Motor neuron (in vitro differentiated cells): ENCODE results near the gene ARMC12. TPM values are rescaled to one million over a fixed set of nuclear protein-coding genes. Genes with fewer than 3 reads are reported as not detected.
A peak's percentile ranks its signal among the peaks of the same experiment; 100 is the strongest.
"Not testable (repeated sequence)": the region's sequence is repeated elsewhere in the genome, so short reads cannot be mapped to it uniquely, and the experiment has no call there.

Experiments
- ATAC-seq, 8 experiments: fragments of 200-7000 bp; cut with Tn5 transposase; replicated peaks in 6 of 8; 2 replicates each; pipeline ENCODE4 v1.8.0; 2021; ENCODE audit warnings: mild to moderate bottlenecking in 8 of 8, moderate library complexity in 8 of 8
- H3K27ac ChIP-seq, 2 donors: fragments of 250-450 bp; sonication (Bioruptor Pico); 2 replicates each; pipeline ENCODE4 v1.9.0; 2021; ENCODE audit warnings: antibody characterized with exemption in 2 of 2, mild to moderate bottlenecking in 2 of 2, moderate library complexity in 1 of 2
- H3K4me1 ChIP-seq, 2 donors: fragments of 250-450 bp; sonication (Bioruptor Pico); replicated peaks in 1 of 2; 2 replicates each; pipeline ENCODE4 v1.6.1; 2021; ENCODE audit warnings: antibody characterized with exemption in 2 of 2, mild to moderate bottlenecking in 2 of 2, moderate library complexity in 1 of 2
- H3K4me3 ChIP-seq, 5 donors: fragments of 250-450 bp; sonication (Bioruptor Pico); 2 replicates each; pipeline ENCODE4 v1.9.0; 2021; ENCODE audit warnings: antibody characterized with exemption in 5 of 5, mild to moderate bottlenecking in 5 of 5, moderate library complexity in 4 of 5
- WGBS, 10 experiments: fragments of 450-650 bp; shearing (Covaris generic); methylation state at CpG; one replicate each; pipeline ENCODE4 v1.0.0; 2022; 5-methylcytosine and 5-hydroxymethylcytosine counted together
- in situ Hi-C, 9 experiments: fragments of 400-800 bp; cut with MboI; loops; one replicate each; pipeline ENCODE4 v1.15.0; 2021; ENCODE audit warnings: low sequenced_read_pairs in 9 of 9, low pct_unique_long_range_greater_than_20kb in 2 of 9; ENCODE audit not compliant: unreplicated experiment in 9 of 9
- total RNA-seq, 8 experiments: library from RNA; unstranded; fragments of 300-600 nt; gene quantifications; 2 replicates each; pipeline versions ENCODE4 v1.2.3 to v1.2.4, GENCODE V29; 2022

Gene ARMC12
- total RNA-seq, 8 experiments from 2014 or later = 0.58 to 3.0 (median 1.2) TPM

DNA sequence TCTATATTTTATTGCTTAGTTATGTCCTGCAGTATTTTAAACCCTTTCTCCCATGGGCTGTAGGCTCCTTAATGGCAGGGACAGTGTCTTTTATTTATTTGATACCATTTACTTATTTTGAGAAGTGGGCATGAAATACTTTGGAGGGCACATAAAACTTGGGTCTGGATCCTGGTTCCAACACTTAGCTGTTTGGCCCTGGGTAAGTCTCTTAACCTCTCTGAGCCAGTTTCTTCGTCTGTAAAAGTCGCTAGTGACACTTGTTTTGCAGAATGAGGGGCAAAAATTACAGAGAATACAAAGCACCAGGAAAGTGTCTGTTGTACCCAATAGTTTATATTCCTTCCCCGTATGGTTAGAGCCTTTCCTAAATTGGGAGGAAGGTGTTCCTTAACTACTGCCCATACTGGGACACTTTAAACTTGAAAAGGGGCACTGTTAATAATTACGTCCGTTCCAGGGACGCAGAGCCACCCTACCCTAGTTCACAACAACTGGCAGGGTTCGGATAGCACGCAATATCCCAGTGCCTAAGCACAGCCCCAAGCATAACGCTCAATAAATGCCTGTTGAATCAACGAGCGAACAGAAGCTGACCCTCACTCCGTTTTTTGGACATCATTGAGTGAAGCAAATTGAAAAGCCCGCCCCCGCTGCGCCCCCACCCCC, 6.0 kb upstream of the ARMC12 start:
- no peak for ATAC-seq
- Histone ChIP-seq H3K27ac (peak overlapping the region in 1 of 2 donors; percentile 86), H3K4me3 (peak overlapping the region; percentile 50 to 93 (median 60)), H3K4me1 (peaks cover 26 to 28% of the 10 kb centered on the region in 2 donors)
- in situ Hi-C loops = loop anchor here (10.0 to 25.0 kb wide), 5 partner anchors 144 to 419 kb away; partner anchors contain the start of gene PPARD (in 1 of the 9)
- WGBS, 10 experiments = 0 to 45% (median 13%) methylated on average over 1 to 7 of the region's 15 CpGs; no CpG with 5 or more reads in 1 of the 10 experiments

DNA sequence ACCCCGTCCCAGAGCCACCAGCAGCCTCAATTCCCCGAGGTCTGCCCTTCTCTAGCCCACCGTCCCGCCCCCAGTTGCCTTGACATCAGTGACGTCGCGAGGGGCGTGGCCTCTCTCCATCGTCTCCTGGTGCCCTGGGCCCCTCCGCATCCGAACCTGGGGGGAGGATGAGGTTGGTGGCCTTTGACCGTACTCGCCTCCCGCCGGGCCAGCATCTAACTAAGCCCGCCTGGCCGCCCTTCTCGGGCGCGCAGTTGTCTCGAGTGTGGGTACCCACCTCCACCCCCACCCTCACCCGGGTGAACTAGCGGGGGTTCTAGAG, 5.5 kb upstream of the ARMC12 start:
- Histone ChIP-seq H3K4me1 (peaks cover 21 to 26% of the 10 kb centered on the region in 2 donors), H3K27ac (peak overlapping the region; percentile 85 to 86), H3K4me3 (peak overlapping the region; percentile 50 to 93 (median 60))
- ATAC-seq = peak; percentile 11 to 58 (median 52)
- in situ Hi-C loops = loop anchor here (10.0 to 25.0 kb wide), 5 partner anchors 144 to 419 kb away; partner anchors contain the start of gene PPARD (in 1 of the 9)
- whole genome bisulfite sequencing, 10 experiments = no CpG with 5 or more reads among the region's 23 CpGs

DNA sequence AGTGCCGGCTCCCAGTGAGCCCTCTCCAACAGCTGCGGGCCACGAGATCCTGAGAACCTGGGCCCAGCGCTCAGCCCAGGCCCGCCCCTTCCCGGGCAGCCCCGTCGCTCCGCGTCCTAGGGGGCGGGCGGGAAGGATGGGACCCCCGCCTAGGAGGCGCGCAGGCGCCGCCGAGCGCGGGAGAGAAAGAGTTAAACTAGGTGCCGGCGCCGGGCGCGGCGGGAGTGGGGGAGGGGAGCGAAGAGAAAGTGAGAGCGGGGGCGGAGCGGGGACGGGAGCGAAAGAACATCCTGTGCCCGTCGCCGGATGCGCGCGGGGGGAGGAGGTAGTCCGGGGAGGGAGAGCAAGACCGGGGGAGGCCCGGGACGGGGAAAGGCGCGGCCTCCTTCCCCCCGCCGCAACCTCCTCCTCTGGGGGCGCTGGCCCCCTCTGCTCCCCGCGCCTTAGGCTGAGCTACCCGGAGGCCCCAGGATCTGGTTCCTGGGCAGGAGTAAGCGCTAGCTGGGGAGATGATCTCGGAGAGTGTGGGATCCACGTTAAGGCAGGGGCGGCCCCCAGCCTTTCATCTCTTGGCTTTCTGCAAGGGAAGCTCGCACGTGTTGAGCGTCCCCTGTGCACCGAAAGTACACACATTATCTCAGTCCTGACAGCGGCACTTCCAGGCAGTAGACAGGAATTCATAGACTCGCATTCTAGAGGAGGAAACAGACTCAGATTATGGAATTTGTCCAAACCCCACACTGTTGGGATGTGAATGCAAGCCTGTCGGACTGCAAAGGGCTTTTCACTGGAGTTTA, 4.9 kb upstream of the ARMC12 start:
- 0 to 3% (median 0%) methylated on average over 1 to 9 of the region's 61 CpGs; no CpG with 5 or more reads in 5 of the 10 experiments for WGBS, 10 experiments
- H3K4me3 ChIP-seq = peak overlapping the region; percentile 50 to 93 (median 60)
- H3K4me1 ChIP-seq = peaks cover 16 to 20% of the 10 kb centered on the region in 2 donors
- in situ Hi-C loops = loop anchor here (10.0 to 25.0 kb wide), 5 partner anchors 145 to 420 kb away; partner anchors contain the start of gene PPARD (in 1 of the 9)
- ATAC-seq = peak; percentile 40 to 70 (median 62)
- peak overlapping the region; percentile 85 to 86 for H3K27ac ChIP-seq

DNA sequence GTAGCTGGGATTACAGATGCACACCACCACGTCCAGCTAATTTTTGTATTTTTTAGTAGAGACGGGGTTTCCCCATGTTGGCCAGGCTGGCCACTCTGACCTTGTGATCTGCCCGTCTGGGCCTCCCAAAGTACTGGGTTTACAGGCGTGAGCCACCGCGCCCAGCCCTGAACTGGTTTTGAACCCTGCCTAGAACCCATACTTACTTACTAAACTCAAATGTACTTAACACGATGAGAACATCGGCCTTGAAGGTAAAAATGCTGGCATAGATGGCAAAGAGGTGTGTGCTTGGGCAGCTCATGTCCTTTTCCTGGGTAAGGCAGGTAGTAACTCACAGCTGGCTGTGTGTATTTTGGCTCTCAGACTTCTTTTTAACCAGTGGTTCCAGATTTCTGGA, 3.2 kb upstream of the ARMC12 start:
- H3K27ac ChIP-seq = no peak overlapping the region
- WGBS, 10 experiments = 29 to 100% (median 81%) methylated on average over 1 to 4 of the region's 8 CpGs; no CpG with 5 or more reads in 3 of the 10 experiments
- H3K4me3 ChIP-seq = no peak overlapping the region
- in situ Hi-C loops = loop anchor here (10.0 to 25.0 kb wide), 5 partner anchors 146 to 421 kb away; partner anchors contain the start of gene PPARD (in 1 of the 9)
- no peak for ATAC-seq
- H3K4me1 ChIP-seq = peaks cover 13 to 15% of the 10 kb centered on the region in 2 donors

DNA sequence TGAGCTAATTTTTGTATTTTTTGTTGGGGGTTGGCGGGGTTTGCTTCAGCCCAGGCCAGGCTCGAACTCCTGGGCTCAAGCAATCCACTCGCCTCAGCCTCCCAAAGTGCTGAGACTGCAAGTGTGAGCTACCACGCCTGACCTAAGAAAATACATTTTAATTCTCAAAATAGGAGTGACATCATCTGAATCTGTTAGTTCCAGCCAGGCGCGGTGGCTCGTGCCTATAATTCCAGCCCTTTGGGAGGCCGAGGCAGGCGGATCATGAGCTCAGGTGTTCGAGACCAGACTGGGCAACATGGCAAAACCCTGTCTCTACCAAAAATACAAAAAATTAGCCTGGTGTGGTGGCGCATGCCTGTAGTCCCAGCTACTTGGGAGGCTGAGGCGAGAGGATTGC, 2.5 kb upstream of the ARMC12 start:
- not testable (repeated sequence) for H3K27ac ChIP-seq, ATAC-seq, H3K4me3 ChIP-seq
- WGBS, 10 experiments = 81 to 100% (median 96%) methylated on average over 1 to 12 of the region's 12 CpGs; no CpG with 5 or more reads in 2 of the 10 experiments
- in situ Hi-C loops = loop anchor here (10.0 to 25.0 kb wide), 5 partner anchors 147 to 422 kb away; partner anchors contain the start of gene PPARD (in 1 of the 9)
- peaks cover 14 to 15% of the 10 kb centered on the region in 2 donors for H3K4me1 ChIP-seq

DNA sequence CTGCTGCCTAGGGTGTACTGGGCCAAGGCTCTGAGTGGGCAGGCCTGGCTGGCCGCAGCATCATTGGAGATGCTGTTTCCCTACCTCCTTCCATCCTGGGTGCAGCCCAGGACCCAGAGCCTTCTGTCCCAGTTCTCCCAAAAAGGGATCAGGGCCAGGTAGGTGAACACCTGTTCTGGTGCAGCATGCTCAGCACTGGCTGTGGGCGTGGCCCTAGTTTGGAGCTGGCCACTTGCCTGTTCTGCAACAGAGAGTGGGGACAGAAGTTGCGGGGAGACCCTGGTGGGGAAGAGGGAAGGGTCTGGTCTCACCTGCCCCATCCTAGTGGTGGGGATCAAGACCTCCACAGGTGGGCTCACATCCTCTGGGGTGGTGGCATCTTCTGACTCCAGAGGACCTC, 1.4 kb upstream of the ARMC12 start:
- Histone ChIP-seq H3K4me1 (peaks cover 25 to 27% of the 10 kb centered on the region in 2 donors), H3K4me3 (no peak overlapping the region), H3K27ac (no peak overlapping the region)
- no peak for ATAC-seq
- 66 to 80% methylated on average over 1 to 3 of the region's 3 CpGs; no CpG with 5 or more reads in 8 of the 10 experiments for WGBS, 10 experiments
- in situ Hi-C loops = loop anchor here (10.0 to 25.0 kb wide), 5 partner anchors 148 to 423 kb away; partner anchors contain the start of gene PPARD (in 1 of the 9)

DNA sequence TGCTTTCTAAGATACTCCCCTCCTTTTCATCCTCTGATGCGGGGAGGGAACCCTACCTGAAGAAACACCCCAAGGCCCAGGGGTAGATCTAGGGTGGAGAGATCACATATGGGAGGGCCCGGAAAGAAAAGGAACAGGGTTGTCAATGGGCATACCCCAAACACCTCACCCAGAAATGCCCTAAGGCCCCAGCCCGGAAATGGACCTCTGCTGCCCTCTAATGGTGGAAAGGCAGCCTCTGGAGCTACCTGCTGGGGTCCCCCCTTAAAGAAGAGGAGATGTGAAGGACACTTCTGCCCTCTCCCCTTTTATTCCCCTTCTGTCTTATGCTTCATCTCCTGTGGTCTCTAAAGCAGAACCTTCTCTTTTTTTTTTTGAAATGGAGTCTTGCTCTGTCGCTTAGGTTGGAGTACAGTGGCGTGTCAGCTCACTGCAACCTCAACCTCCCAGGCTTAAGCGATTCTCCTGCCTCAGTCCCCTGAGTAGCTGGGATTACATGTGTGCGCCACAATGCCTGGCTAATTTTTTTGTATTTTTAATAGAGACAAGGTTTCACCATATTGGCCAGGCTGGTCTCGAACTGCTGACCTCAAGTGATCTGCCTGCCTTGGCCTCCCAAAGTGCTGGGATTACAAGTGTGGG, 458 bp upstream of the ARMC12 start:
- peak in 4 of 8 experiments; percentile 3 to 9 (median 4) for ATAC-seq
- Histone ChIP-seq H3K4me1 (peaks cover 25% of the 10 kb centered on the region in 2 donors), H3K27ac (no peak overlapping the region), H3K4me3 (no peak overlapping the region)
- in situ Hi-C loops = loop anchor here (10.0 to 25.0 kb wide), 5 partner anchors 149 to 424 kb away; partner anchors contain the start of gene PPARD (in 1 of the 9)
- 10 to 57% (median 49%) methylated on average over 1 to 3 of the region's 8 CpGs; no CpG with 5 or more reads in 3 of the 10 experiments for WGBS, 10 experiments

DNA sequence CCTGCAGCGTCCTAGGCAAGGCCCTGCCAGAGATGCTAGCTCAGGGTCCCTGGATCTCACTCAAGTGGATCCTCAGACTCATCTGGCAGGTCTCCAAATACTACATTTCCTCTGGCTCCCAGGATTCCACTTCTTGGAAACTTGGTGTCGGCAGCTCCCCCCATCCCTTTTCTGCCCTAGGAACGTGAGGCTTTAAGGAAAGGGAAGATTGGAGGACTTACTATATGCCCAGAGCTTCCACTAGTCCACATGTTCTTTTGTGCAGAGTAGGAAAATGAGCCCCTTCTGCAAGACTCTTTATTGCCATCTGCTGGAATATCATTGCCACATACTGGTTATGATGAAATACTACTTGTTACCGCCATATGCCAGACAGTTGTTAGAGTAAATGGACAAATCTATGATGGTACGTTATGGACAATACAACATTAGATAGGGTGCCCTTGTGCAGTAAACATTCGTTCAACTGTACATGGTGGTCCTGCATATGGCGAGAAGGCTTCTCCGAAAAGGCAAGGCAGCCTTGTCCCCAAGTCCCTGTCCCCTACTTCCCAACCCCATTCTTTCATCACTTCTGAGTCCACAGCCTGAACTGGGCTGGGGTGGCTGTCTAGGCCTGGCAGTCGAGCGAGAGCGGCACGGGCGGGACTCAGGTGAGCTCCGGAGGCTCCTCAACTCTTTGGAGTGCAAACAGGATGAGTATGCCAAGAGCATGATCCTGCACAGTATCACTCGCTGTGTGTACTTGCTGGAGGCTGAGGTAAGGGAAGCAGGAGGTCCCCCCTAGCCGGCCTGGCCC, 780 bp downstream of the ARMC12 start:
- 36 to 95% (median 87%) methylated on average over 3 to 13 of the region's 16 CpGs; no CpG with 5 or more reads in 5 of the 10 experiments for WGBS, 10 experiments
- H3K27ac ChIP-seq = no peak overlapping the region
- no peak overlapping the region for H3K4me3 ChIP-seq
- peak; percentile 54 to 84 (median 72) for ATAC-seq
- peaks cover 22 to 23% of the 10 kb centered on the region in 2 donors for H3K4me1 ChIP-seq
- in situ Hi-C loops = loop anchor here (10.0 to 25.0 kb wide), 5 partner anchors 150 to 425 kb away; partner anchors contain the start of gene PPARD (in 1 of the 9)

DNA sequence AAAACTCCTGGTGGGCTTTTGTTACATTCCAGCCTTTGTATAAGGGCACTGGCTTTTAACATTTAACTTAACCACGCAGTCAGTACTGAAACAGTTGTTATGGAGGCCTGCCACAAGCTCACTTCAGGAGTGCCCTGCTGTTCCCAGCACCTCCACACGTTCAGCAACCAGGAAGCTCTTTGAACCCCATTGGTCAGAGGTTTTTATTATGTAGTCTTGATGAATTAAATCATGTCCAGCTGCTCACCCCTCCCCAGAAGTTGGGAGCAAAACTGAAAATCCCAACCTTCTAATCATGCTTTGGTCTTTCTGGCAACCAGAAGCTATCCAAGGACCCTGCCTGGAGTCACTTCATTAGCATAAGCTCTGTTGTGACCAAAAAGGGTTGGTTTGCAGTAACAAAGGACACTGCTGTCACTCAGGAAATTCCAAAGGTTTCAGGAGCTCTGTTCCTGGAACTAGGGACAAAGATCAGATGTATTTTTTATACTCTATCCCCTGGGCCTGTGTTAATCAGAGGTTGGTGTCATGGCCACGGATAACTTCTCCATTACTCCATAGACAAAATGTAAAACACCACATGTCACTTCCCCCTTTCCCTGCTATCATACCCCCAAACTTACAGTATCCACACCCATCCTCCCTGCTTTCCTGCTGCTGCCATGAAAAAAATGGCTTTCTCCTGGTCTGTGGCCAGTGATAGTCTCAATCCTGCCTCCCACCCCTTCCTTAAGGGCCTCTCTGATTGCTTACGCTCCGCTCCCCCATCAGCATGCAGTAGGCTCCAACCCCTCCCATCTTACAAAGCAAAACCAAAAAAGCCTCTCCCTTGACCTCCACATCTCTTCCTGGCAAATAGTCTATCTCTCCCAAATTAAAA, 3.1 kb downstream of the ARMC12 start:
- H3K27ac ChIP-seq = no peak overlapping the region
- no peak overlapping the region for H3K4me3 ChIP-seq
- 10 to 100% (median 58%) methylated on average over 1 to 4 of the region's 5 CpGs; no CpG with 5 or more reads in 2 of the 10 experiments for WGBS, 10 experiments
- H3K4me1 ChIP-seq = peaks cover 19 to 21% of the 10 kb centered on the region in 2 donors
- peak; percentile 13 to 63 (median 44) for ATAC-seq
- in situ Hi-C loops = loop anchor here (10.0 to 25.0 kb wide), 5 partner anchors 153 to 428 kb away; partner anchors contain the start of gene PPARD (in 1 of the 9)

DNA sequence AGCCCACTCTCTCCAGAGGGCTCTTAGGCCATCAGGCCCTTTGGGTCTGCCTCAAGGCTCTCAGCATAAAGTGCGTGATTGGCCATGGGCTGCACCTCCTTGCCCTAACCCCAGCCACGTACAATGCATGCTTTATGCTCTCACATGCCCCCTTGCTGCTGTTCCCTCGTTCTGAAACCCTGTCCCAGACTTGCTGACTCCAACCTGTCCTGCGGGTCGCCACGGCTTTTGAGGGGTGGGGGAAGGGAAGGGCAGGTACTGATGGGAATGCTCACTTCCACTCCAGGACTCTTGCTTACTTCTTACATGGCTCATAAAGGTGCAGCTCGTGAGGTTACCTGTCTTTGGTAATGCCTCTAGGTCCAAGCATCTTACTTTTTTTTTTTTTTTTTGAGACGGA, 6.0 kb downstream of the ARMC12 start:
- in situ Hi-C loops = loop anchor here in 5 of 9 experiments (25.0 kb wide), 3 partner anchors 156 to 431 kb away; partner anchors contain the start of gene PPARD (in 1 of the 5)
- no peak for ATAC-seq
- 20 to 80% (median 72%) methylated on average over 1 to 5 of the region's 8 CpGs; no CpG with 5 or more reads in 4 of the 10 experiments for WGBS, 10 experiments
- no peak overlapping the region for H3K4me3 ChIP-seq
- H3K4me1 ChIP-seq = peaks cover 11 to 15% of the 10 kb centered on the region in 2 donors
- no peak overlapping the region for H3K27ac ChIP-seq

DNA sequence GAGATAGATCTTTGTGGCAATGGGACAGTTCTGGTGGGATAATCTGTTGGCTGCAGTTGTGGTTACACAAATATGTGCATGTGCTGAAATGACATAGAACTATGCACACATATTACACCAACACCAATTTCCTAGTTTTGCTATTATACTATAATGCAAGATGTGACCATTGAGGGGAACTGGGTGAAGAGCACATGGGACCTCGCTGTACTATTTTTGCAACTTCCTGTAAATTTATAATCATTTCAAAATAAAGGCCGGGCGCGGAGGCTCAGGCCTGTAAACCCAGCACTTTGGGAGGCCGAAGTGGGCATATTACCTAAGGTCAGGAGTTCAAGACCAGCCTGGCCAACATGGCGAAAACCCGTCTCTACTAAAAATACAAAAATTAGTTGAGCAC, 8.7 kb downstream of the ARMC12 start:
- H3K27ac ChIP-seq = no peak overlapping the region
- H3K4me3 ChIP-seq = no peak overlapping the region
- peaks cover 0 to under 1% of the 10 kb centered on the region in 2 donors for H3K4me1 ChIP-seq
- WGBS, 10 experiments = 79 to 100% (median 97%) methylated on average over 1 to 7 of the region's 7 CpGs; no CpG with 5 or more reads in 4 of the 10 experiments
- no peak for ATAC-seq
- in situ Hi-C loops = loop anchor here in 5 of 9 experiments (25.0 kb wide), 3 partner anchors 158 to 433 kb away; partner anchors contain the start of gene PPARD (in 1 of the 5)
